ENCODE data around the gene FUT7. TPM values are rescaled to one million over a fixed set of nuclear protein-coding genes. Genes with fewer than 3 reads are reported as not detected.

FUT7 gene
- total RNA-seq, 1 experiment from 2014 or later = not detected

DNA sequence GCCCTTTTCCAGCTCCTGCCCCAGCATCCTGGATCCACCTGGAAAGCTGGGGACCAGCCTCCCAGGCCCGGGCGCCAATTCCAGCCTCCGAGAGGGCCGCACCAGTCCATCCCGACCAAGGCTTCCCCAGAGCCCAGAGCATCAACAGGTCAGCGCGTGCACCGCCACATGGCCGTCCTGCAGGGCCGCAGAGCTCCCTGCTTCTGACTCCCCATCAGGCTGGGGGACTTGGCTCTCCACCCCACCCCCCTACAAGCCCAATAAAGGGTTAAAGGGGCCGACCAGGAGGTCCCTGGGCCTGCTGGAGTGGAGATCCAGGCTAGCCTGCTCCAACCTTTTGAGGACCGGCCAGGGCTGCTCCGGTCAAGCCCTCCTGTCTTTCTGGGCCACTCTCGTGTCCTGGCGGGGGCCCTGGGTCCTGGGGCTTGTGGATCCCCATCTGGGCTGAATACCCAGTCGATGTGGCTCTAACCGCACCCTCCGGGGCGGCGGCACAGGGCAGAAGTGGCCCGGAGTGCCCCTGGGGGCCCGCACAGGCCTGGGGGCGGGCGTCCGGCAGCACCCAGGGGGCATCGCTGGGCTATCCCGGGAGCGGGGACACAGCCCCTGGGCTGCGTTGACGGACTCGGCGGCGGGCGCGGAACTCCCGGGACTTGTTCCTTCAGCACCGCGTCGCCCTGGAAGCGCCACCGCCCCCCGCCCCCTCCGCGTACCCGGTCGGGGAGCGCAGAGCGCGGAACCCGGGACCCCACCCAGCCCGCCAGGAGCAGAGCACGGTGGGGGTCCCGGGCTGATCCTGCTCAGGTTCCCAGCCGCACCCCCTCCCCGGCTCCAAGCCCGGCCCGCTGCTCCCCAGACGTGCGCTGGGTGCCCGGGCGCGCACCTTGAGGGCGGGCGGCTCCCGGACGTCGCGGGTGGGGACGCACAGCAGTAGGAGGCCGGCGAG, 21.4 kb upstream of the FUT7 start:
- no peak for DNase-seq (ENCODE audit: low spot score)
- in situ Hi-C loops (cut with HindIII; ENCODE audit: low sequenced_read_pairs) = no loop called here

DNA sequence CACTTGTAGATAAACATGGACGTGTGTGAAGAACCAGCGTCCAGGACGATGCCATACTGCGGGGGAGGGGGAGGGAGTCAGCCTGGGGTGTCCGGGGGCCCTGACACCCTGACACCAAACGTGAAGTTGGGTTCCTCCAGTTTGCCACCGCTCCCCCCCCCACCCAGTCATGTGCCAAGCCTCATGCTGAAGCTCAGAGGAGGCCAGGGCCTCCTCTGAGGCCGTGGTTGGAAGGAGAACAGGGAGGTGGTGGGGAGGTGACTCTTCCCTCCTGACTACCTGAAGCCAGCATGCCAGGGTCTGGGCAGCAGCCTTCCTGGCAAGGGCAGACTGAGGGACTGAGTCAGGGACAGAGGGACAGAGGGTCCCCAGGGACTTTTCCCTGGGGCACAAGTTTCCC, 20.4 kb upstream of the FUT7 start:
- no peak for DNase-seq (ENCODE audit: low spot score)
- in situ Hi-C loops (cut with HindIII; ENCODE audit: low sequenced_read_pairs) = no loop called here

DNA sequence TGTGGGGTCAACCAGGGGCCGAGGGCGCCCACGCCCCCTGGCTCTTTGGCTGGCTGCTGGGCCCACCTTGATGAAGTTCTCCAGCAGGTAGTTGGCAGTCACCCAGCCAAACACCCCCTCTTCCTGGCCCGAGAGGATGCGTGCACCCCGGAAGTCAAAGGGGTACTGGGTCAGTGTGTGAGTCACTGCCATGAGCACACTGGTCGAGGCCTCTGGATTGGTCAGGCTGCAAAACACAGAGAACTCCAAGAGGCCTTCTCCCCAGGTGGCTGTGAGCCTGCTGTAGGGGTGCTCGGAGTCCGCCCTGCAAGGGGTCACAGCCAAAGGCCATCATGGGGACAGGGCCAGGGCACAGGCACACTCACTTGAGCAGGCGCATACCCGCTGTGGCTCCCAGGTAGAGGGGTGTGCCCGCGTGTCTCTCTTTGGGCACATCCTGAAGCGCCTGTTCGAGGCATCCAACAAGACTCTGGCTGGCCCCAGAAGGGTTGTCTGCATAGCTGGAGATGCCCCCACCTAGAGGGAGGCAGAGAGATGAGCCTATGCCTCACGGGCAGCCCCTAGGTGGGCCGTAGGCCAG, 19.3 kb upstream of the FUT7 start:
- in situ Hi-C loops (cut with HindIII; ENCODE audit: low sequenced_read_pairs) = no loop called here
- no peak for DNase-seq (ENCODE audit: low spot score)

DNA sequence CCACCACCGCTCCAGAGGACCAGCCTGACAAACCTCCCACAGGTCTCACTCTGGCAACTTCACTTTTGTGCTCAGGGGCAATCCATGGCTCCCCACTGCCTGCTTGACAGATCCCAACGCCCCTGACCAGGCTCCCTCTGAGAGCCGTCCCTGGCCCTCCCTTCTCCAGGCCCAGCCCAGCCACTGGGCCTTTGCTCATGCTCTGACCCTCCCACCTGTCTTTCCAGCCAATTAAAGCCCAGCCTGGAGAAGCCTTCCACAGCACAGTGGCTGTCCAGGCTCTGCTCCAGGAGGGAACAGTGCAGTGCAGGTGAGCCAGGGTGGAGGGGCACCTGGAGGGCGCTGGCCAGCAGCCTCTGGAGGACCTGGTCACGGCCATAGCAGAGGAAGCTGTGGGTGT, 18.7 kb upstream of the FUT7 start:
- DNase-seq (ENCODE audit: low spot score) = no peak
- in situ Hi-C loops (cut with HindIII; ENCODE audit: low sequenced_read_pairs) = no loop called here

DNA sequence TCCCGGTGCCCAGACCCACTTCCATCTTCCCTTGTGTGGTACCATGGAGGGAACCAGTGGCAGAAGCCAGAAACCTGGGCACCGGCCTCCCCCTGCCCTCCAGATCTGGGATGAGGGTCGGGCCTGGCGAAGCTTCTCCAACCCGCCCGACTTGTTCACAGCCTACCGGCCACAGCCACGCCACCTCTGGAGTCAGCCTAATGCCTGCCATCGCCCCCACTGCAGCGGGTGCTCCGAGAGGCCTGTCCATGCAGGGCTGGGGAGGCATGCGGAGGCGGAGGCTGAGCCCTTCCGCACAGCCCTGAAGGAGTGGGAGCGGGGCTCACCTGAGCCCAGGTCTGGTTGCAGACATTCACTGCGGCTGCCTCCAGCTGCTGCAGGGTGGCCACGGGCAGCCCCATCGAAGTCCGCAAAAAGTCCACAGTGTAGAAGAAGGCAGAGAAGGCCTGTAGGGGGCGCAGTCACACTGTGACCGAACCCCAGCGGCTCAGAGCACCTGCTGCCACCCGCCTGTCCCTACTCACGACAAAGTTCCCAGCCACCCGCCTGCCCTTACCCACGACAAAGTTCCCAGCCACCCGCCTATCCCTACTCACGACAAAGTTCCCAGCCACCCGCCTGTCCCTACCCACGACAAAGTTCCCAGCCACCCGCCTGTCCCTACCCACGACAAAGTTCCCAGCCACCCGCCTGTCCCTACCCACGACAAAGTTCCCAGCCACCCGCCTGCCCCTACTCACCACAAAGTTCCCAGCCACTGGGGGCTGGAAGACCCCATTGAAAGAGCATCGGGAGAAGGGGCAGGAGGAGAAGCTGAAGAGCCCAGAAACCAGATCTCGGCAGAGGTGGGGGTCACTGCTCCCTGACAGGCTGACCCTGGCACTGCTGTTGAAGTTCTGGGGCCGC, 17.9 kb upstream of the FUT7 start:
- peak; percentile 64 for DNase-seq (ENCODE audit: low spot score)
- in situ Hi-C loops (cut with HindIII; ENCODE audit: low sequenced_read_pairs) = loop anchor here (25.0 kb wide), 1 partner anchor 112 kb away; the partner anchor contains the start of genes C8G and FBXW5

DNA sequence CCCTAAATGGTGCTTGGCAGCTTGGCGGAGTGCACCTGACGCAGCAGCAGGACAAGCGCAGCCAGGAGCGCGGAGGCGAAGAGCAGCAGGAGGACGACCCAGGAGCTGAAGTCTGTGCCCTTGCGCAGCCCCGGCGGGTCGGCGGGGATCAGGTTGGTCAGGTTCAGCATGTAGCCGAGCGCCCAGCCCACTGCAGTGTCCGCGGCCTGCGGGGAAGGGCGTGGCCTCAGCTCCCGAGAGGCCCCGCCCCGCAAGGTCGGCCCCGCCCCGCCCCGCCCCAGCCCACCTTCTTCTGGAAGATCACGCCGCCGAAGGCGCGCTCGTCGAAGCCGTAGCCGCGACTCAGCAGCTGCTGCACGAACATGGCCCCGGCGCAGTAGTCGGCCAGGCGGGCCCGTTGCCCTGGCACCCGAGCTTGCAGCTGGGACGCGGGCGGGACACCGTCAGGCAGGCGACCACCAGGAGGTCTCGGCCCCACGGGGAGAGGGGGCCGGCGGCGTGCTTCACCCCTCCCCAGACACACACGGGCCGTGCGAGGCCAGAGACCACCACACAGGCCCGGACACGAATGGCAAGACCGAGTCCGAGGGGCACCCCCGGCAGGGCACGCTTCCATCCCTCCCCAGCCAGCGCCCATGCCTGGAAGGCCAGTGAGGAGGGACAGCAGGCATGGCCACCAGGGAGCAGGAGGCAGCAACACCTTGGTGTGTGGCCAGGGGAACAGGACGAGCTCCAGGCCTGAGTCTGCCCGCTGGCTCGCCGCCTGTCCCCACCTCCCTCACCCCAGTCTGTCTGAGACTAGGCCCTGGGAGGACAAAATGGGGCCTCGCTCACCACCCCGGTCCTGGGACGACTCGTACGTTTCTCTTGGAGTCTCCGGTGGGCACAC, 17.0 kb upstream of the FUT7 start:
- DNase-seq (ENCODE audit: low spot score) = peak; percentile 83
- in situ Hi-C loops (cut with HindIII; ENCODE audit: low sequenced_read_pairs) = loop anchor here (25.0 kb wide), 1 partner anchor 112 kb away; the partner anchor contains the start of genes C8G and FBXW5

DNA sequence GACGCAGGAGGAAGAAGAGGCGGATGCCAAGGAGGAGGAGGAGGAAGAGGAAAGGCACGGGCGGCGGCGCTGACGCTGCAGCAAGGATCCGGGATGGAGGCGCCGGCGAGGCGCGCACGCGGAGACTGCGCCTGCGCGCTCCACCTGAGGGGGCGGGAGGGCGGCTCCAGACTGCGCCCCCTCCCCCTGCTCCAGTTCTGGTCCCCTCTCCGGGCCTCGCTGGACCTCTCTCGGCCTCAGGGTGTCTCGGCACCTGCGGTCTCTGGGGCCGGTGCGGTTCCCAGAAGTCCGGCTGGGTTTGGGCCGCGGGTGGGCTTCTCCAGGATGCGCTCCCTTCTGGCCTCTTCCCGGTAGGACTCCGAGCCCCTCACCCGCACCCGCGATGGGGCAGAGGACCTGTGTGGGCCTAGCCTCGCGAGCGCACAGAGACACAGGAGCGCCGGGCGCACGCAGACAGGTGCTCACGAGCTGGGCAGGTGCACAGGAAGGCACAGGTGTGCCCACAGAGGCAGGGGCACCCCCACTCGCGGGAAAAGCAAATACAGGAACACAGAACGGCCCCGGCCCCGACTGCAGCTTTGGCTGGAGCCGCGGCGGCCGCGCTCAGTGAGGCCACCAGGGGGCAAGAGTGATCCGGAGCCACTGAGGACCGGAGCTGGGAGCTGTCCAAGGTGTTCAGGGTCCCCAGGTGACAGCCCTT, 14.3 kb upstream of the FUT7 start, which contains the start of gene NPDC1:
Gene NPDC1, minus strand, starts transcription at position 90 of the 700 bp plus-strand sequence. CDS start 188 bp downstream, outside the sequence.
- peak; percentile 77 for DNase-seq (ENCODE audit: low spot score)
- in situ Hi-C loops (cut with HindIII; ENCODE audit: low sequenced_read_pairs) = loop anchor here (25.0 kb wide), 1 partner anchor 109 kb away; the partner anchor contains the start of genes C8G and FBXW5

DNA sequence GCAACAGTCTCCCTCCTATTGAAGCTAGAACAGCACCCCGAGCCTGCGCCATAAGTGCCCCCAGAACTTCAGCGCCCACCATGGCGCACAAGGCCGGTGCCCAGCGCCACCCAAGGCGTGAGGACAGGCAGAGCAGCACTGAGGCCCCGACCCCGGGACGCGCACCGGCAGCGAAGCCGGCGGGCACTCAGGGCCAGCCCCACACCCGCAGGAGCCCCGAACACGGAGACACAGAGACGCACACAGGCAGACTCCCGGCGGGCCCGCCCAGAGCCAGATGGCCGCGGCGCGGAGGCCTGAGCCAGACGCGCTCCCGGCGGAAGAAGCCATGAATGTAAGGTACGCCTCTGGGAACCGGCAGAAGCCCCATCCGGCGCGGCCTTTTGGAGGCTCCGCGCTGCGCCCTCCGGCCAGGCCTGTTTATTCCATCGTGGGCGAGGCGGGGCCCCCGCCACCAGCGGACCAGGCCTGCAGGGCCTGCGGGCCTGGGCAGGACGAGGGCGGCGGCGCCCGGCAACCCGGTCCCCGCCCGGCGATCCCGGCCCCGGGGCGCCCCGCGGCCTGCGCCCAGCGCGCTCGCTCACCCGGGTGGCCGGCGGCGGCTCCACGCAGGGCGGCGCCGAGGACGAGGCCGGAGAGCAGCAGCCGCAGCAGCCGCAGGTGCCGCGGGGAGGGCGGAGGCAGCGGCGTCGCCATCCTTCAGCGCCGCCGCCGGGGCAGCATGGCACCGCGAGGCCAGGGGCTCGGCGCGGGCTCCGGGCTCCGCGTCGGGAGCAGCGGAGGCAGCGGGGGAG, 13.6 kb upstream of the FUT7 start:
- in situ Hi-C loops (cut with HindIII; ENCODE audit: low sequenced_read_pairs) = loop anchor here (25.0 kb wide), 1 partner anchor 108 kb away; the partner anchor contains the start of genes C8G and FBXW5
- peak; percentile 62 for DNase-seq (ENCODE audit: low spot score)

DNA sequence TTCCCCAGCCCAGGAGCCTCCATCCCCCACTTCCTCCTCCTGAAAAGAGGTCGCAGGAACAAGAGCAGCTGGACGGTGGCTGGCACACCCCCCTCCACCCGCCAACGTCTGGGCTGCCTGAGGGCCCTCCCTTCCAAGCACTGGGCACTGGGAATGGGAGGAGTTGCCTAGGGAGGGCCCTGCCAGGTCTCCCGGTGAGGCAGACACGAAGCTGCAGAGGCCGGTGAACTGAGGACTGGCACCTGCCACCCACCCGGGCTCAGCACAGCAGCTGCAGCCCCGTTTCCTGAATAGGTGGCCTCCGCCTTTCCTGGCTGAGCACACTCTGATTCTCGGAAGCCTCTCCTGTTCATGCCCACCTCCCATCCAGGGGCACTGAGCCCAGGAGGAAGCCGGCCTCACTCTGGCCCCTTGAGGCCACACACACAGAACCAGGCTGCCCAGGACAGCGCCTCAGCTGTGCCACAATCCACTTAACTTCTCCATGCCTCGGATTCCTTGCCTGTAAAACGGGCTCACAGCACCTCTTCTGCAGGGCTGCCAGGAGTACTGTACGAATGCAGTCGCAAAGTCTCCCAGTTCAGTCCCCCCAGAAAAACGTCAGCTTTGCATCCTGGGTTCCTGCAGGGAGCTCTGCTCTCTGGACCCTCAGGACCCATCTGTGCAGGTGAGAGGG, 12.8 kb upstream of the FUT7 start:
- in situ Hi-C loops (cut with HindIII; ENCODE audit: low sequenced_read_pairs) = loop anchor here (25.0 kb wide), 1 partner anchor 107 kb away; the partner anchor contains the start of genes C8G and FBXW5
- DNase-seq (ENCODE audit: low spot score) = no peak

DNA sequence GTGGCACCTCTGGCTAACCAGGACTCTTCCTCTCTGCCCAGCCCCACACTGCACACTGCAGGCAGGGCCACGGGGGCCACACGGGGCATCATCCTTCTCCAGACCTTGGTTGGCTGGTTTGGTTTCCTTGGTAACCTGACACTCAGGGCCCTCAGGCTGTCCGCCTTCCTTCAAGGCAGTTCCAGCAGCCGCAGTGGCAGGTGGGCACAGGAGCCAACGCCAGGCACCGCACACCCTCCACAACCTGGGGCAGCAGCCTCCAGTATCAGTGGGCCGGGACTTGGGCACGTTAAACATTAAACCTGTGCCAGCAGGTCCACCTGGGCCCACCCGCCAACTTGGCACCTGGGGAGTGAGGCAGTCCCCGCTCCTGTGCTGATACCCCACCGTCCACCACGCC, 12.1 kb upstream of the FUT7 start:
- no peak for DNase-seq (ENCODE audit: low spot score)
- in situ Hi-C loops (cut with HindIII; ENCODE audit: low sequenced_read_pairs) = loop anchor here (25.0 kb wide), 1 partner anchor 107 kb away; the partner anchor contains the start of genes C8G and FBXW5

DNA sequence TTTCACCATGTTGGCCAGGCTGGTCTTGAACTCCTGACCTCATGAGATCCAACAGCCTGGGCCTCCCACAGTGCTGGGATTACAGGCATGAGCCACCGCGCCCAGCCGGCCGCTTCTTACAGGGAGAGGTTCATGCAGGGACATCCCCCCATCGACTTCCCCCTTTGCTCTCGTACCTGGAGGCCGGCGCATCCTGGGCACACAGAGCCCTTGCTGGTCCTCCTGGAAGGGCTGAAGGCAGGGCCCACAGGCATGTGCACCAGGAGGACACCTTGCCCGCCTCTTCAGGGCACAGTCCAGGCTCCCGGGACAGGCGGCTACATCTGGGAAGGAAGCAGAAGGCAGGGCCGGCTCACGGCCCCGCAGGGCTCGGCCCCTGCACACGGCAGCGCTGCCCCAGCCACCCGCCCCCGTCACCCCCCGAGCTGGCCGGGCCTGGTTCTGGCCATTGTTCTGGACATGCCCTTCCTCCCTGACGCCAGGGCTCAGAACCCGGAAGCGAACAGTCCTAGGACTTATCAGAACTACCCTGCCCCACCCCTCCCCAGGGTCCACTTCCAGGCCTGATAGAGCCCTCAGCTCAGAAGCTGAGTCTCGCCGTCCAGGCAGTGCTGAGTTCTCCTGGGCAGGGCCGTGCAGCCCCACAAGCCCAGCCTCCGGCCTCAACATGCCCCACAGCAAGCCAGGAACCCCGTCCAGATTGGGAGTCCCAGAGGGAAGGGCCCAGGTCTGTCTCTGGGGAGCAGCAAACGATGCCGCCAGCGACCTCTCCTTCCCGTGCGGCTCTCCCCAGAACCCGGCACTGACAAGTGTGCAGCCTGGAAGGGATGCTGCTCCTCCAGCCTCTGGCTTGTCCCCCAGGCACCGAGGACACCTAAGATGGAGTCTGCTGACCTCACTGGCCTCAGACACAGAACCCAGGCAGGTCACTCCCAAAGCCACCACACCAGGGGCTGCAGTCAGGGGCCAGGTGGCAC, 11.2 kb upstream of the FUT7 start:
- in situ Hi-C loops (cut with HindIII; ENCODE audit: low sequenced_read_pairs) = loop anchor here (25.0 kb wide), 1 partner anchor 106 kb away; the partner anchor contains the start of genes C8G and FBXW5
- DNase-seq (ENCODE audit: low spot score) = no peak

DNA sequence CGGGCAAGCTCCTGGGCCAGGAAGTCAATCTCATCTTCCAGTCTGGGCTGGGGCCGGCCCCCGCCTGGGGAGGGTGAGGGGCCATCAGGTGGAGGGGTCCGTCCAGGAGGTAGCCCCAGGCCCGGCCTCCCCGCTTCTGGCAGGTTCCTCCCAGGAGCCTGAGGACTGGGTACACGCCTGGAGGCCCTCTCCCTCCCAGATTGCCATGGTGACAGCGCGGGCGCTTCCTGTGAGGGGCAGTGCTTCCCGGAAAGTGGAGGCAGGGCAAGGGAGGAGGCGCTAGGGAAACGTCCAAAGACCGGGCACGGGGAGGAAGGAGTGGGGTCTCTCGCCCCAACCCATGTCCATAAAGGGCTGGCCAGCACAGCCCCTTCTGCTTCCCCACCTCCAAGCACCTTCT, 9.2 kb upstream of the FUT7 start:
- in situ Hi-C loops (cut with HindIII; ENCODE audit: low sequenced_read_pairs) = loop anchor here (25.0 kb wide), 1 partner anchor 104 kb away; the partner anchor contains the start of genes C8G and FBXW5
- DNase-seq (ENCODE audit: low spot score) = no peak

DNA sequence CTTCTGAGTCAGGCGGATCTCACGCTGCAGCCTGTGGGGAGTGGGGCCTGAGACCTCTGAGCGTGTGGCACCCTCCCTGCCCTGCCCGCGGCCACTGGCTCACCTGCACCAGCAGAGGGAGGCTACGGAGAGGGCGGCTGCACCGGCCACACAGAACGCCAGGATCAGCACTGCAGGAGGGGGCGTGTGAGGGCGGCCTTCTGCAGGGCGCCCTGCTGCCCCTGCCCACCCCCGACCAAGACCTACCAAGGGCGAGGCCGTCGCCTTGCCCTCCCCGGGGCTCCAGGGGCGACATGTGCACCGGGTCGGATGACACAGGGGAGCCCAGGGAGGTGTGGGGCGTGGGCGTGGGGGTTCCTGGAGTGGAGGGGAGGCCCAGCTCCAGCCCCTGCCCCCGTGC, 8.7 kb upstream of the FUT7 start:
- no peak for DNase-seq (ENCODE audit: low spot score)
- in situ Hi-C loops (cut with HindIII; ENCODE audit: low sequenced_read_pairs) = loop anchor here (25.0 kb wide), 1 partner anchor 103 kb away; the partner anchor contains the start of genes C8G and FBXW5

DNA sequence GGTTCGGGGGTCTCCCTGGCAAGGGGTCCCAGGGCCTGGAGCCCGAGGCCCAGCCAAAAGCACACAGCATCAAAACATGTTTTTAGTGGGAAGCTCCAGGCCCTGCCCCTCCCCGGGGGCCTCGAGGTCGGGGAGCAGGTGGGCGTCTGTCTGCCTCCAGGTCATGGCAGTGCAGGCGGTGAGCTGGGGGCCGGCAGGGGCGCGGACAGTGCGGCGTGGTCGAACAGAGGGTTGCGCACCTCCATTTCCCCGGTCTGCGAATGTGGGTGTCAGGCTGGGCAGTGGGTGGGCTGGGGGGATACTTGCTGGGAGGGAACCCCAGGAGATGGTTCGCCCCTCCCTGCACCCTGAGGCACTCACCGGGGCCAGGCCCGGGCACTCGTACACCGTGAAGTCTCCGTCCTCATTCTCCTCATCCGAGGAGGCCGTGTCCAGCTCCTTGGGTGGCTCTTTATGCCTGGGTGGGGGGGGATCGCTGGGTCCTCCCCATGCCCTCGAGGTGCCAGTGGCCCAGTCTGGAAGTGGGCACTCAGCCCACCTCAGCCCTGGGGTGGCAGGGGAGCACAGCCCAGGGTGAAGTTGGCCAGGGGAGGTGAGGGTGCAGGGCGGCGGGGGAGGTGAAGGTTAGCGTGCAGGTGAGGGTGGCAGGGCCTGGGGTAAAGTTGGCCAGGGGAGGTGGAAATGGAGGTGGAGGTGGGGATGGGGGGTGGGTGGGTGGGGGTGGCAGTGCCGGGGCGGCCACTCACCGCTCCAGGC, 7.9 kb upstream of the FUT7 start:
- in situ Hi-C loops (cut with HindIII; ENCODE audit: low sequenced_read_pairs) = loop anchor here (25.0 kb wide), 1 partner anchor 102 kb away; the partner anchor contains the start of genes C8G and FBXW5

More for the DNA sequence above, 7.9 kb upstream of the FUT7 start:
- DNase-seq (ENCODE audit: low spot score) = no peak

Data from G401 (cell line).